22Rv1 (cell line): ENCODE data around the gene CMTR2.
A peak's percentile ranks its signal among the peaks of the same experiment; 100 is the strongest.
"Not testable (repeated sequence)": the region's sequence is repeated elsewhere in the genome, so short reads cannot be mapped to it uniquely, and the experiment has no call there.

Source experiments
- H3K27ac ChIP-seq: fragments of 450-650 bp; 2 replicates; pipeline ENCODE4 v1.5.1; 2017
- ZFX ChIP-seq: fragments of 450-650 bp; IDR thresholded peaks from 2 replicates; pipeline ENCODE4 v1.6.1; 2017; ENCODE audit warnings: antibody characterized with exemption, borderline replicate concordance
- TF ChIP-seq, protein P1 (sequence below): fragments of 450-650 bp; IDR thresholded peaks from 2 replicates; pipeline ENCODE4 v1.5.1; 2017; ENCODE audit warnings: mild to moderate bottlenecking

The CMTR2 gene

DNA sequence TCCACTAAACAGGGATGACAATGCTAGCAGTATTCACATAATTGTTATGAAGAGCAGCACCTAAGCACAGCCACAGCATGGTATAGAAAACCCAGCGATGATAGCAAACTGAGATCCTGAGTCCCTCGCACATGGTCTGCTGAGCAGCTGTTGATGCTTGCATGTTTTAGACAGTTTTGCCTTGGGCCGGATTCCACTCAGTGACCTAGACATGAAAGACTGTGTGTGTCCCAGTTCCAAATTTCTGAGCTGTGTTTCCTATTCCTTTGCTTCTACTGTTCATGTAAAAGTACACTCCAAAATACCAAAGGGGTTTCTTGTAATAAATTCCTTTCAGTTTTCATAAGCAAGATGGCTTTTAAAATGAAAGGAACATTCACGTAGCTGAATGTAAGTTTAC is 30.8 kb upstream of the CMTR2 start:
- no peak overlapping the region for H3K27ac ChIP-seq
- TF ChIP-seq, protein P1, sequence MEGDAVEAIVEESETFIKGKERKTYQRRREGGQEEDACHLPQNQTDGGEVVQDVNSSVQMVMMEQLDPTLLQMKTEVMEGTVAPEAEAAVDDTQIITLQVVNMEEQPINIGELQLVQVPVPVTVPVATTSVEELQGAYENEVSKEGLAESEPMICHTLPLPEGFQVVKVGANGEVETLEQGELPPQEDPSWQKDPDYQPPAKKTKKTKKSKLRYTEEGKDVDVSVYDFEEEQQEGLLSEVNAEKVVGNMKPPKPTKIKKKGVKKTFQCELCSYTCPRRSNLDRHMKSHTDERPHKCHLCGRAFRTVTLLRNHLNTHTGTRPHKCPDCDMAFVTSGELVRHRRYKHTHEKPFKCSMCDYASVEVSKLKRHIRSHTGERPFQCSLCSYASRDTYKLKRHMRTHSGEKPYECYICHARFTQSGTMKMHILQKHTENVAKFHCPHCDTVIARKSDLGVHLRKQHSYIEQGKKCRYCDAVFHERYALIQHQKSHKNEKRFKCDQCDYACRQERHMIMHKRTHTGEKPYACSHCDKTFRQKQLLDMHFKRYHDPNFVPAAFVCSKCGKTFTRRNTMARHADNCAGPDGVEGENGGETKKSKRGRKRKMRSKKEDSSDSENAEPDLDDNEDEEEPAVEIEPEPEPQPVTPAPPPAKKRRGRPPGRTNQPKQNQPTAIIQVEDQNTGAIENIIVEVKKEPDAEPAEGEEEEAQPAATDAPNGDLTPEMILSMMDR = no peak
- TF ChIP-seq ZFX = no peak

DNA sequence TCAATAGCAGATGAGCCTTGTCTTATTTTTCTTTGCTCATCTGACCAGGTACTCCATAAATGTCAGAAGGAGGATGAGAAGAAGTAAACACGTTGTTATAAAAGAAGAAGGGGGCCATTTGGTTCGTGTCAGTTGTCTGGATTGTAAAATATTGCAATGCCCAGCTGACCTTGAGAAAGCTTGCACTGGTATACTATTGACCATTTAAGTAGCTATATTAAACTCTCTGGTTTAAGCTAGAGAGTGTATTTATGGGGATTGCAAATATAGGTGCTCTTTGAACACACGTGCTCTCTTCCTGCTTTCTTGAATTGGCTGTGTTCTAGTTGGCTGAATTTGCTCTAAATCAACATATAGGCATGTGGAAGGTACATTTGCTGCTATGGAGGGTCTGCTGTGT is 26.1 kb upstream of the CMTR2 start:
- no peak overlapping the region for H3K27ac ChIP-seq
- TF ChIP-seq ZFX = no peak
- TF ChIP-seq, protein P1 = no peak

- not testable (repeated sequence) for H3K27ac ChIP-seq
These were observed 24.4 kb upstream of the CMTR2 start for GRCh38 chr16:71313591-71313990.

DNA sequence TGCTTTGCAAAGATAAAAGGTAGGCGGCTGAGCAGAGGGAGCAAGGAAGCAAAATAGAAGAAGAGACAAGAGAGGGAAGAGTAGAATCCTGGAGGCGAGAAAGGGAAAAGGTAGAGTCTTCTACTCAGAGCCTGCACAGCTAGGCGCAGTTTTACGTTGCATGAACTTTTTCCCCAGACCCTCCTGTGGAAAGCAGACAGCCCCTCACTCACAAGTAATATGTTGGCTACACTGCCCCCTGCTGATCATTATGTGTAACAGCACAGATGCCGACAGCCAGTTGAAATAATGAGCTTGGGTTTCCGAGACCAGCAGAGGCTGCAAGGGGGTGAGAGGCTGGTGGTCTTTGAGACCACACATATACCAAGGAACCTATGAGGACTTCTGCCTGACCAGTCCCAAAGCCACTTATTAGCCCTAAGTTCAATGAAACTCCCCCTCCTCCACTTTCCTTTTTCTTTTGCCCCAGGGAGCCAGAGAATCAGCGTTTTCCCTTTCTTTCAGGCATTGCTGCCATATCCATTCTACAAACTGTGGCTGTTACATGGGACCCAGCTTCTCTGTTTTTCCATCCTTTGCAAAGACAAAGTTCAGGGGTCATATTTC is 22.5 kb upstream of the CMTR2 start:
- H3K27ac ChIP-seq = no peak overlapping the region
- TF ChIP-seq ZFX = no peak
- TF ChIP-seq, protein P1 = peak; percentile 85

DNA sequence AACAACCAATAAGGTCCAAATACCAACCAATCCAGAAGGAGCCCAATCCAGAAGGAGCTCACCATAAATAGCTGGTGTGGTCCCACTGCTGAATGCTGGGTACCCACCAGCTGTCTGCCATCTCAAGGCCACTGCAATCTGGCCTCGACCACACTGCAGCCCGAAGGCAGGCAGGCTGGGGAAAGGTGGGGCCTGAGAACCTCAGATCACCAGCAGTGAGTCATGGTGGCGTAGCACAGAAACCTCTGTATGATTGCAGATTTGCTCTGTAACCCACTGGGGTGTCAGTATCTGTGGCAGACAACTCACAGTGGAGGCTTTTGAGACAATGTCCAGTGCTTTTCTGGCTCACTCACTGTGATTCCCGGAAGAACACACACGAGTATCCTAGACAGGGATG is 14.7 kb upstream of the CMTR2 start:
- TF ChIP-seq ZFX = no peak
- TF ChIP-seq, protein P1 = no peak
- no peak overlapping the region for H3K27ac ChIP-seq

GRCh38 chr16:71297341-71297634 is 8.1 kb upstream of the CMTR2 start:
- TF ChIP-seq, protein P1 = no peak
- no peak for TF ChIP-seq ZFX
- no peak overlapping the region for H3K27ac ChIP-seq

GRCh38 chr16:71296584-71297340 is 7.6 kb upstream of the CMTR2 start:
- TF ChIP-seq ZFX = no peak
- TF ChIP-seq, protein P1 = no peak
- no peak overlapping the region for H3K27ac ChIP-seq
